Suprapubic skin (tissue), 4 donors: Measurements from ENCODE around the gene EMC6. TPM values are rescaled to one million over a fixed set of nuclear protein-coding genes. Genes with fewer than 3 reads are reported as not detected.

Experiments
- DNase-seq, 2 donors: peaks; one replicate each; pipeline ENCODE4 v3.0.0-alpha.2; 2019; ENCODE audit warnings: low spot score in 2 of 2
- H3K27ac ChIP-seq: fragments of 200-600 bp; sonication (generic); one replicate; pipeline ENCODE4 v1.5.1; 2019
- H3K27me3 ChIP-seq: fragments of 200-600 bp; sonication (generic); one replicate; pipeline ENCODE4 v1.5.1; 2019
- H3K36me3 ChIP-seq: fragments of 200-600 bp; sonication (generic); one replicate; pipeline ENCODE4 v1.5.1; 2019
- H3K4me1 ChIP-seq: fragments of 200-600 bp; sonication (generic); one replicate; pipeline ENCODE4 v1.5.1; 2019
- H3K4me3 ChIP-seq: fragments of 200-600 bp; sonication (generic); one replicate; pipeline ENCODE4 v1.5.1; 2019; ENCODE audit warnings: mild to moderate bottlenecking
- H3K9me3 ChIP-seq: fragments of 200-600 bp; sonication (generic); one replicate; pipeline ENCODE4 v1.5.1; 2019
- CTCF ChIP-seq, 2 donors: fragments of 200-600 bp in 1 of 2; fragments of 450-650 bp in 1 of 2; sonication (generic) in 1 of 2; IDR thresholded peaks; one replicate each; pipeline ENCODE4 v1.5.1; 2016 to 2019; ENCODE audit warnings: antibody characterized with exemption in 2 of 2, mild to moderate bottlenecking in 1 of 2, moderate library complexity in 1 of 2
- EP300 ChIP-seq: sonication (generic); formaldehyde crosslinking; IDR thresholded peaks from one replicate; pipeline ENCODE4 v1.6.1; 2017; ENCODE audit warnings: antibody characterized with exemption
- POLR2A ChIP-seq, 2 donors: fragments of 450-650 bp; IDR thresholded peaks; one replicate each; pipeline ENCODE4 v1.6.1; 2017; ENCODE audit warnings: antibody characterized with exemption in 2 of 2, mild to moderate bottlenecking in 2 of 2, moderate library complexity in 2 of 2
- POLR2AphosphoS5 ChIP-seq, 3 donors: sonication (generic); formaldehyde crosslinking; IDR thresholded peaks; one replicate each; pipeline ENCODE4 v1.6.1; 2017; ENCODE audit warnings: antibody characterized with exemption in 3 of 3
- WGBS: methylation state at CpG from one replicate; pipeline ENCODE4 v1.1.5; 2018; 5-methylcytosine and 5-hydroxymethylcytosine counted together
- total RNA-seq, 4 donors: library from RNA; depleted of rRNA; stranded (reverse); fragments of >200 nt; gene quantifications; one replicate each; pipeline ENCODE4 v1.1.0, GENCODE V29; 2016

EMC6 gene
- total RNA-seq, 4 donors from 2014 or later: 3.3 to 17.6 (median 10.4) TPM

- Histone ChIP-seq H3K4me3 (no peak overlapping the region), H3K36me3 (peaks cover 61% of the 10 kb centered on the region), H3K9me3 (no peaks in the 10 kb centered on the region), H3K4me1 (no peaks in the 10 kb centered on the region), H3K27me3 (no peaks in the 10 kb centered on the region), H3K27ac (no peak overlapping the region)
- whole genome bisulfite sequencing: 78% methylated on average over 13 of the region's 13 CpGs
- TF ChIP-seq EP300: no peak
- no peak for TF ChIP-seq POLR2AphosphoS5 (IDR thresholded peaks at IDR 0.05)
- no peak for TF ChIP-seq CTCF (IDR thresholded peaks at IDR 0.05)
- no peak for TF ChIP-seq POLR2A (IDR thresholded peaks at IDR 0.05)
- no peak for DNase-seq
Observed at GRCh38 chr17:3712811-3713463, 44.3 kb downstream of the EMC6 start.

GRCh38 chr17:3715296-3715695, 46.7 kb downstream of the EMC6 start:
- Histone ChIP-seq H3K4me3 (no peak overlapping the region), H3K36me3 (peaks cover 74% of the 10 kb centered on the region), H3K27ac (no peak overlapping the region), H3K4me1 (peaks cover 7% of the 10 kb centered on the region), H3K27me3 (no peaks in the 10 kb centered on the region), H3K9me3 (no peaks in the 10 kb centered on the region)
- no peak for DNase-seq
- TF ChIP-seq EP300 (no peak), POLR2A (IDR thresholded peaks at IDR 0.05) (no peak), POLR2AphosphoS5 (IDR thresholded peaks at IDR 0.05) (no peak), CTCF (IDR thresholded peaks at IDR 0.05) (no peak)
- 87% methylated on average over 8 of the region's 8 CpGs for WGBS

- TF ChIP-seq POLR2AphosphoS5 (IDR thresholded peaks at IDR 0.05) (no peak), EP300 (no peak), POLR2A (IDR thresholded peaks at IDR 0.05) (no peak), CTCF (IDR thresholded peaks at IDR 0.05) (no peak)
- H3K36me3 ChIP-seq: peaks cover 60% of the 10 kb centered on the region
- DNase-seq: no peak
- no peaks in the 10 kb centered on the region for H3K9me3 ChIP-seq
- peaks cover 22% of the 10 kb centered on the region for H3K4me1 ChIP-seq
- no peak overlapping the region for H3K27ac ChIP-seq
- H3K27me3 ChIP-seq: no peaks in the 10 kb centered on the region
- no peak overlapping the region for H3K4me3 ChIP-seq
- WGBS: 84% methylated on average over 4 of the region's 4 CpGs
Observed at GRCh38 chr17:3718201-3718600, 49.6 kb downstream of the EMC6 start.

- TF ChIP-seq POLR2AphosphoS5 (IDR thresholded peaks at IDR 0.05) (no peak), POLR2A (IDR thresholded peaks at IDR 0.05) (no peak), CTCF (IDR thresholded peaks at IDR 0.05) (no peak), EP300 (no peak)
- Histone ChIP-seq H3K27me3 (no peaks in the 10 kb centered on the region), H3K9me3 (no peaks in the 10 kb centered on the region), H3K27ac (no peak overlapping the region), H3K4me3 (no peak overlapping the region), H3K36me3 (peaks cover 49% of the 10 kb centered on the region), H3K4me1 (peaks cover 26% of the 10 kb centered on the region)
- no peak for DNase-seq
Observed at GRCh38 chr17:3719265-3719664, 50.7 kb downstream of the EMC6 start.

Other genes with a start within 250 kb of the EMC6 start
- 1 to 10 TPM in 1 of 4 donors, not detected in 3; 2.1 TPM for gene OR1E2, start 235.0 kb upstream of the EMC6 start, total RNA-seq
- gene SPATA22, start 197.0 kb upstream of the EMC6 start, total RNA-seq: not detected
- gene ASPA, start 192.8 kb upstream of the EMC6 start, total RNA-seq: 1 to 10 TPM in 3 of 4 donors, under 1 TPM in 1; 0.98 to 5.4 (median 1.8) TPM
- gene TRPV3, start 111.0 kb upstream of the EMC6 start, total RNA-seq: 10 to 100 TPM; 25.6 to 45.4 (median 34.4) TPM
- 10 to 100 TPM in 2 of 4 donors, 1 to 10 TPM in 2; 3.2 to 15.8 (median 7.1) TPM for gene TRPV1, start 59.4 kb upstream of the EMC6 start, total RNA-seq
- 10 to 100 TPM; 19.0 to 21.9 (median 20.4) TPM for gene SHPK, start 32.6 kb upstream of the EMC6 start, total RNA-seq
- gene CTNS, start 32.1 kb upstream of the EMC6 start, total RNA-seq: 10 to 100 TPM; 19.9 to 34.6 (median 26.1) TPM
- 100 to 1,000 TPM; 103 to 245 (median 202) TPM for gene TAX1BP3, start 234 bp upstream of the EMC6 start, total RNA-seq
- gene P2RX5, start 27.3 kb downstream of the EMC6 start, total RNA-seq: under 1 TPM in 2 of 4 donors, not detected in 2; 0.49 to 0.56 TPM
- gene HASPIN, start 55.1 kb downstream of the EMC6 start, total RNA-seq: 1 to 10 TPM in 3 of 4 donors, under 1 TPM in 1; 0.40 to 2.1 (median 1.8) TPM
- gene ITGAE, start 132.4 kb downstream of the EMC6 start, total RNA-seq: 10 to 100 TPM; 14.0 to 20.7 (median 14.4) TPM
- 10 to 100 TPM; 15.4 to 41.8 (median 26.1) TPM for gene NCBP3, start 177.4 kb downstream of the EMC6 start, total RNA-seq
- gene CAMKK1, start 224.2 kb downstream of the EMC6 start, total RNA-seq: 10 to 100 TPM; 10.8 to 17.3 (median 12.9) TPM
- gene P2RX1, start 247.7 kb downstream of the EMC6 start, total RNA-seq: 1 to 10 TPM in 2 of 4 donors, under 1 TPM in 2; 0.25 to 2.6 (median 1.2) TPM